Panc1 (cell line): ENCODE measurements around the gene CCDC169.

Experiments
- CTCF ChIP-seq: fragments of 450-650 bp; IDR thresholded peaks from 2 replicates; pipeline ENCODE4 v1.5.1; 2017; ENCODE audit warnings: mild to moderate bottlenecking
- SIN3A ChIP-seq: IDR thresholded peaks from 2 replicates; pipeline ENCODE4 v1.6.1; 2012; ENCODE audit warnings: low read depth, mild to moderate bottlenecking, low read length, moderate library complexity, borderline replicate concordance; ENCODE audit not compliant: insufficient read depth

GRCh38 chr13:36323951-36324566, 26.4 kb upstream of the CCDC169 start:
- no peak for TF ChIP-seq SIN3A
- no peak for TF ChIP-seq CTCF
